K562 (cell line): ENCODE data around the gene ANKRD6. TPM values are rescaled to one million over a fixed set of nuclear protein-coding genes. Genes with fewer than 3 reads are reported as not detected.

Experiments used
- ATAC-seq: fragments of 200-7000 bp; cut with Tn5 transposase; 3 replicates; pipeline ENCODE4 v1.9.1; 2020; ENCODE audit warnings: moderate library complexity
- BruUV-seq: library from RNA; stranded (reverse); fragments of 400-500 nt; replicated peaks from 2 replicates; lab custom pipeline; 2021; lab: Mats Ljungman, UMichigan
- CTCF ChIA-PET: fragments of 300-600 bp; formaldehyde crosslinking; extraction: SDS; loops from one replicate; lab custom pipeline; 2021; ENCODE audit warnings: low intra/inter-chr PET ratio; lab: Yijun Ruan, JAX
- POLR2A ChIA-PET: fragments of 300-600, 350-650 bp; sonication (Branson Sonifier 250); formaldehyde crosslinking; extraction: SDS; loops from one replicate; lab custom pipeline; 2021; ENCODE audit warnings: antibody characterized with exemption, inconsistent platforms; lab: Yijun Ruan, JAX
- DNase-seq, 4 experiments: peaks; one replicate each; pipeline versions ENCODE4 v3.0.0 to v3.0.0-alpha.2; 2011 to 2018; ENCODE audit warnings: low spot score in 3 of 4, mixed read lengths in 3 of 4; ENCODE audit errors: extremely low read depth in 1 of 4
- FAIRE-seq: peaks from 2 replicates; lab custom pipeline; 2011; peaks lifted over from hg19 to GRCh38; lab: Jason Lieb, UNC
- H2AFZ ChIP-seq: 2 replicates; pipeline ENCODE4 v1.6.0; 2011; ENCODE audit warnings: low read depth, low read length, control low read depth, inconsistent platforms
- H3K27ac ChIP-seq: fragments of 200-600 bp; 3 replicates; pipeline ENCODE4 v1.8.0; 2011; ENCODE audit warnings: low read depth, mild to moderate bottlenecking, control low read depth, inconsistent platforms, low read length, moderate library complexity, mixed read lengths; ENCODE audit errors: extremely low read depth
- H3K27me3 ChIP-seq, 2 experiments: fragments of 300-600 bp in 1 of 2; 2 replicates in 1 of 2; 3 replicates in 1 of 2; pipeline versions ENCODE4 v1.6.0 to v1.8.0; 2011; ENCODE audit warnings: inconsistent platforms in 2 of 2, low read length in 2 of 2, mild to moderate bottlenecking in 1 of 2, mixed read lengths in 1 of 2, moderate library complexity in 1 of 2; ENCODE audit not compliant: control insufficient read depth in 2 of 2, insufficient read depth in 2 of 2
- H3K36me3 ChIP-seq: fragments of 300-600 bp; 3 replicates; pipeline ENCODE4 v1.8.0; 2011; ENCODE audit warnings: mild to moderate bottlenecking, low read length, inconsistent platforms; ENCODE audit not compliant: control insufficient read depth, insufficient read depth
- H3K4me1 ChIP-seq, 2 experiments: fragments of 200-600 bp in 1 of 2; replicated peaks in 1 of 2; 2 replicates in 1 of 2; 3 replicates in 1 of 2; pipeline versions ENCODE4 v1.5.1 to v1.8.0; 2011; ENCODE audit warnings: inconsistent platforms in 2 of 2, low read length in 2 of 2, mild to moderate bottlenecking in 1 of 2, mixed read lengths in 1 of 2, moderate library complexity in 1 of 2; ENCODE audit not compliant: control insufficient read depth in 2 of 2, insufficient read depth in 2 of 2
- H3K4me2 ChIP-seq: 2 replicates; pipeline ENCODE4 v1.6.1; 2011; ENCODE audit warnings: low read length, control low read depth, inconsistent platforms, mixed read lengths; ENCODE audit not compliant: insufficient read depth
- H3K4me3 ChIP-seq: fragments of 200-600 bp; sonication (generic), shearing (Covaris generic); 2 replicates; pipeline ENCODE4 v1.5.1; 2016; ENCODE audit warnings: control low read depth, inconsistent platforms
- H3K79me2 ChIP-seq: fragments of 200-600 bp; 3 replicates; pipeline ENCODE4 v1.8.0; 2011; ENCODE audit warnings: low read length, inconsistent platforms; ENCODE audit not compliant: control insufficient read depth, insufficient read depth
- H3K9ac ChIP-seq, 2 experiments: 2 replicates each; pipeline versions ENCODE4 v1.6.0 to v1.6.1; 2011; ENCODE audit warnings: low read depth in 2 of 2, low read length in 2 of 2, control low read depth in 1 of 2, inconsistent platforms in 1 of 2, mild to moderate bottlenecking in 1 of 2, mixed read lengths in 1 of 2; ENCODE audit not compliant: insufficient read depth in 1 of 2
- H3K9me1 ChIP-seq: one replicate; pipeline ENCODE4 v1.6.0; 2011; ENCODE audit warnings: inconsistent platforms, mild to moderate bottlenecking, low read length, moderate library complexity; ENCODE audit not compliant: control insufficient read depth, insufficient read depth
- H3K9me3 ChIP-seq: replicated peaks from 2 replicates; pipeline ENCODE4 v1.5.1; 2011; ENCODE audit warnings: low read depth, low read length, inconsistent platforms; ENCODE audit not compliant: control insufficient read depth, insufficient read depth
- H4K20me1 ChIP-seq: replicated peaks from 2 replicates; pipeline ENCODE4 v1.6.1; 2011; ENCODE audit warnings: low read length, inconsistent platforms, mixed read lengths; ENCODE audit not compliant: control insufficient read depth, insufficient read depth
- ESRRA ChIP-seq: fragments of 450-650 bp; IDR thresholded peaks from 2 replicates; pipeline ENCODE4 v1.6.1; 2014; ENCODE audit warnings: low read depth, mild to moderate bottlenecking, moderate library complexity, borderline replicate concordance
- FOXJ3 ChIP-seq: sonication (generic); formaldehyde crosslinking; IDR thresholded peaks from 2 replicates; pipeline ENCODE4 v1.4.0; 2020; ENCODE audit warnings: mild to moderate bottlenecking, missing genetic modification reagents
- NEUROD1 ChIP-seq: fragments of 150-350 bp; IDR thresholded peaks from 2 replicates; pipeline ENCODE4 v1.6.1; 2014; ENCODE audit warnings: borderline replicate concordance, low read length, low read depth; ENCODE audit not compliant: partially characterized antibody
- POLR2G ChIP-seq: fragments of 200-400 bp; formaldehyde crosslinking; IDR thresholded peaks from 2 replicates; pipeline ENCODE4 v1.6.1; 2017; ENCODE audit warnings: low read depth, mild to moderate bottlenecking, antibody characterized with exemption, low read length, moderate library complexity
- SMAD4 ChIP-seq: fragments of 250-450 bp; sonication (Bioruptor Pico); conservative IDR thresholded peaks from 2 replicates; pipeline ENCODE4 v1.8.0; 2021; ENCODE audit warnings: inconsistent platforms, mild to moderate bottlenecking, moderate library complexity
- SP1 ChIP-seq: sonication (generic); formaldehyde crosslinking; IDR thresholded peaks from 2 replicates; pipeline ENCODE4 v1.8.1; 2022; ENCODE audit warnings: mild to moderate bottlenecking, missing genetic modification reagents
- SREBF2 ChIP-seq: sonication (generic); formaldehyde crosslinking; IDR thresholded peaks from 2 replicates; pipeline ENCODE4 v1.4.0; 2020; ENCODE audit warnings: mild to moderate bottlenecking, missing genetic modification reagents
- TSC22D4 ChIP-seq: fragments of 450-650 bp; IDR thresholded peaks from 2 replicates; pipeline ENCODE4 v1.6.1; 2016; ENCODE audit warnings: missing genetic modification characterization, missing biosample characterization, control low read depth
- ZEB2 ChIP-seq: fragments of 450-650 bp; IDR thresholded peaks from 2 replicates; pipeline ENCODE4 v1.6.1; 2016
- in situ Hi-C: fragments of 300-500 bp; cut with MboI; formaldehyde crosslinking; loops from 4 replicates; pipeline ENCODE4 v1.15.0; 2018; ENCODE audit warnings: inconsistent platforms, mixed read lengths
- intact Hi-C: fragments of 100-400 bp; cut with micrococcal nuclease; formaldehyde crosslinking; loops from 2 replicates; pipeline ENCODE4 v1.14.2; 2022
- polyA plus RNA-seq, 8 experiments: library from polyadenylated mRNA; depleted of rRNA in 4 of 8; stranded (reverse) in 5 of 8; unstranded in 3 of 8; fragments of >200 nt; fragmentation: Nextera tagmentation in 2 of 8; fragmentation: Illumina TruSeq in 1 of 8; extraction: Ambion mirVana in 2 of 8; extraction: Trizol in 1 of 8; gene quantifications; 2 replicates each; pipeline versions ENCODE4 v1.2.1 to v1.2.3, GENCODE V29; 2011 to 2014; ENCODE audit warnings: inconsistent platforms in 1 of 8, missing spikeins in 1 of 8
- total RNA-seq, 7 experiments: library from RNA; depleted of rRNA in 6 of 7; stranded (reverse); fragments of >200 nt in 6 of 7; fragmentation: Illumina TruSeq in 2 of 7; extraction: Trizol in 2 of 7; gene quantifications; 2 replicates each; pipeline versions ENCODE4 v1.2.1 to v1.2.3, GENCODE V29; 2011 to 2021; ENCODE audit warnings: low replicate concordance in 1 of 7
- TF ChIP-seq, protein P1 (sequence below): sonication (generic); formaldehyde crosslinking; IDR thresholded peaks from 2 replicates; pipeline ENCODE4 v1.8.0; 2022; ENCODE audit warnings: mild to moderate bottlenecking, missing genetic modification reagents
- TF ChIP-seq, protein P2 (sequence below), 2 experiments: fragments of 250-450 bp in 1 of 2; fragments of 450-650 bp in 1 of 2; sonication (Bioruptor Pico) in 1 of 2; IDR thresholded peaks; 2 replicates each; pipeline versions ENCODE4 v1.6.1 to v1.8.0; 2016 to 2021; ENCODE audit warnings: mild to moderate bottlenecking in 2 of 2, moderate library complexity in 2 of 2, missing compliant biosample characterization in 1 of 2, missing genetic modification characterization in 1 of 2
- TF ChIP-seq, protein P3 (sequence below), 2 experiments: fragments of 450-650 bp in 1 of 2; sonication (generic) in 1 of 2; formaldehyde crosslinking; conservative IDR thresholded peaks; 2 replicates each; pipeline versions ENCODE4 v1.4.0 to v1.8.1; 2020 to 2022; ENCODE audit warnings: mild to moderate bottlenecking in 1 of 2, missing genetic modification reagents in 1 of 2
- TF ChIP-seq, protein P4 (sequence below): fragments of 450-650 bp; IDR thresholded peaks from one replicate; pipeline ENCODE4 v1.6.1; 2018; ENCODE audit warnings: mild to moderate bottlenecking, moderate library complexity; ENCODE audit not compliant: partially characterized antibody

ANKRD6 gene
- total and polyA plus RNA-seq, 9 of the 15 experiments (the other 6 are each of a cell fraction or from before 2014, with no cell fraction given): 0.04 to 0.22 (median 0.08) TPM; not detected in 4

DNA sequence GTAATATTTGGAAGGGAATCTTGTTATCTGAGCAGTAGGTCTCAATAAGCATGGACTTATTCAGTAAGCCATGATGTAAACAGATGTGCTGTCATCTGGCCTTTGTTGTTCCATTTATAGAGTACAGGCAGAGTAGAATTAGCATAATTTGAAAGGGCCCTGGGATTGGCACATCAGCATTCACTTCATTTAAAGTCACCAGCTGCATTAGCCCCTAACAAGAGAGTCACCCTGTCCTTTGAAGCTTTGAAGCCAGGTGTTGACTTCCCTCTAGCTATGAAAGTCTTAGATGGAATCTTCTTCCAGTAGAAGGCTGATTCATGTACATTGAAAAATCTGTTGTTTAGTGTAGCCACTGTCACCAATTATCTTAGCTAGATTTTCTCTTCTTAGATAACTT, 95.9 kb downstream of the ANKRD6 start:
- ChIA-PET CTCF (no interaction called here), POLR2A (interaction anchor here (1.0 kb wide), 1 partner anchor 38 kb away, joined by 3 read pairs; no protein-coding TSS in a partner anchor)
- no peak overlapping the region for H3K4me2 ChIP-seq
- H3K36me3 ChIP-seq: no peaks in the 10 kb centered on the region
- ATAC-seq (no peak), DNase-seq (no peak), FAIRE-seq (no peak)
- in situ Hi-C loops (no loop called here), intact Hi-C loops (no loop called here)
- no peak overlapping the region for H2AFZ ChIP-seq
- peaks cover 2% of the 10 kb centered on the region; the same call in 1 of the 2 replicates for H3K9me3 ChIP-seq
- H3K9me1 ChIP-seq: no peaks in the 10 kb centered on the region
- no peaks in the 10 kb centered on the region for H4K20me1 ChIP-seq
- H3K4me3 ChIP-seq: no peak overlapping the region
- peaks cover 4 to 19% of the 10 kb centered on the region in 2 experiments; a peak in 3 of 5 replicates for H3K27me3 ChIP-seq
- no peak overlapping the region for H3K27ac ChIP-seq
- no TSS peak for BruUV-seq
- no peaks in the 10 kb centered on the region for H3K4me1 ChIP-seq
- no peak overlapping the region for H3K9ac ChIP-seq
- H3K79me2 ChIP-seq: no peaks in the 10 kb centered on the region
- TF ChIP-seq POLR2G: no peak
- TF ChIP-seq NEUROD1: no peak
- TF ChIP-seq, protein P1, sequence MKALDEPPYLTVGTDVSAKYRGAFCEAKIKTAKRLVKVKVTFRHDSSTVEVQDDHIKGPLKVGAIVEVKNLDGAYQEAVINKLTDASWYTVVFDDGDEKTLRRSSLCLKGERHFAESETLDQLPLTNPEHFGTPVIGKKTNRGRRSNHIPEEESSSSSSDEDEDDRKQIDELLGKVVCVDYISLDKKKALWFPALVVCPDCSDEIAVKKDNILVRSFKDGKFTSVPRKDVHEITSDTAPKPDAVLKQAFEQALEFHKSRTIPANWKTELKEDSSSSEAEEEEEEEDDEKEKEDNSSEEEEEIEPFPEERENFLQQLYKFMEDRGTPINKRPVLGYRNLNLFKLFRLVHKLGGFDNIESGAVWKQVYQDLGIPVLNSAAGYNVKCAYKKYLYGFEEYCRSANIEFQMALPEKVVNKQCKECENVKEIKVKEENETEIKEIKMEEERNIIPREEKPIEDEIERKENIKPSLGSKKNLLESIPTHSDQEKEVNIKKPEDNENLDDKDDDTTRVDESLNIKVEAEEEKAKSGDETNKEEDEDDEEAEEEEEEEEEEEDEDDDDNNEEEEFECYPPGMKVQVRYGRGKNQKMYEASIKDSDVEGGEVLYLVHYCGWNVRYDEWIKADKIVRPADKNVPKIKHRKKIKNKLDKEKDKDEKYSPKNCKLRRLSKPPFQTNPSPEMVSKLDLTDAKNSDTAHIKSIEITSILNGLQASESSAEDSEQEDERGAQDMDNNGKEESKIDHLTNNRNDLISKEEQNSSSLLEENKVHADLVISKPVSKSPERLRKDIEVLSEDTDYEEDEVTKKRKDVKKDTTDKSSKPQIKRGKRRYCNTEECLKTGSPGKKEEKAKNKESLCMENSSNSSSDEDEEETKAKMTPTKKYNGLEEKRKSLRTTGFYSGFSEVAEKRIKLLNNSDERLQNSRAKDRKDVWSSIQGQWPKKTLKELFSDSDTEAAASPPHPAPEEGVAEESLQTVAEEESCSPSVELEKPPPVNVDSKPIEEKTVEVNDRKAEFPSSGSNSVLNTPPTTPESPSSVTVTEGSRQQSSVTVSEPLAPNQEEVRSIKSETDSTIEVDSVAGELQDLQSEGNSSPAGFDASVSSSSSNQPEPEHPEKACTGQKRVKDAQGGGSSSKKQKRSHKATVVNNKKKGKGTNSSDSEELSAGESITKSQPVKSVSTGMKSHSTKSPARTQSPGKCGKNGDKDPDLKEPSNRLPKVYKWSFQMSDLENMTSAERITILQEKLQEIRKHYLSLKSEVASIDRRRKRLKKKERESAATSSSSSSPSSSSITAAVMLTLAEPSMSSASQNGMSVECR: no peak
- no peak for TF ChIP-seq SREBF2 (CRISPR knock-in tag)
- no peak for TF ChIP-seq FOXJ3 (CRISPR knock-in tag)
- no peak for TF ChIP-seq TSC22D4 (tag)
- no peak for TF ChIP-seq SP1 (CRISPR knock-in tag)
- TF ChIP-seq, protein P2, sequence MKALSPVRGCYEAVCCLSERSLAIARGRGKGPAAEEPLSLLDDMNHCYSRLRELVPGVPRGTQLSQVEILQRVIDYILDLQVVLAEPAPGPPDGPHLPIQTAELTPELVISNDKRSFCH (CRISPR knock-in tag; IDR thresholded peaks at IDR 0.05): no peak
- TF ChIP-seq, protein P2 (tag; IDR thresholded peaks at IDR 0.05): no peak
- TF ChIP-seq ESRRA: no peak
- TF ChIP-seq SMAD4 (CRISPR knock-in tag): no peak
- TF ChIP-seq, protein P3, sequence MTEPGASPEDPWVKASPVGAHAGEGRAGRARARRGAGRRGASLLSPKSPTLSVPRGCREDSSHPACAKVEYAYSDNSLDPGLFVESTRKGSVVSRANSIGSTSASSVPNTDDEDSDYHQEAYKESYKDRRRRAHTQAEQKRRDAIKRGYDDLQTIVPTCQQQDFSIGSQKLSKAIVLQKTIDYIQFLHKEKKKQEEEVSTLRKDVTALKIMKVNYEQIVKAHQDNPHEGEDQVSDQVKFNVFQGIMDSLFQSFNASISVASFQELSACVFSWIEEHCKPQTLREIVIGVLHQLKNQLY (CRISPR knock-in tag; conservative IDR thresholded peaks at IDR 0.05): no peak
- TF ChIP-seq, protein P4, sequence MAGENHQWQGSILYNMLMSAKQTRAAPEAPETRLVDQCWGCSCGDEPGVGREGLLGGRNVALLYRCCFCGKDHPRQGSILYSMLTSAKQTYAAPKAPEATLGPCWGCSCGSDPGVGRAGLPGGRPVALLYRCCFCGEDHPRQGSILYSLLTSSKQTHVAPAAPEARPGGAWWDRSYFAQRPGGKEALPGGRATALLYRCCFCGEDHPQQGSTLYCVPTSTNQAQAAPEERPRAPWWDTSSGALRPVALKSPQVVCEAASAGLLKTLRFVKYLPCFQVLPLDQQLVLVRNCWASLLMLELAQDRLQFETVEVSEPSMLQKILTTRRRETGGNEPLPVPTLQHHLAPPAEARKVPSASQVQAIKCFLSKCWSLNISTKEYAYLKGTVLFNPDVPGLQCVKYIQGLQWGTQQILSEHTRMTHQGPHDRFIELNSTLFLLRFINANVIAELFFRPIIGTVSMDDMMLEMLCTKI: no peak
- no peak for TF ChIP-seq ZEB2
